Brain pericyte (primary cell): ENCODE results near the gene RHEB.
"Not testable (repeated sequence)": the region's sequence is repeated elsewhere in the genome, so short reads cannot be mapped to it uniquely, and the experiment has no call there.

Source experiments
- DNase-seq: peaks from one replicate; pipeline ENCODE4 v3.0.0-alpha.2; 2012; ENCODE audit warnings: low read depth, low spot score

Gene RHEB, protein sequence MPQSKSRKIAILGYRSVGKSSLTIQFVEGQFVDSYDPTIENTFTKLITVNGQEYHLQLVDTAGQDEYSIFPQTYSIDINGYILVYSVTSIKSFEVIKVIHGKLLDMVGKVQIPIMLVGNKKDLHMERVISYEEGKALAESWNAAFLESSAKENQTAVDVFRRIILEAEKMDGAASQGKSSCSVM

DNA sequence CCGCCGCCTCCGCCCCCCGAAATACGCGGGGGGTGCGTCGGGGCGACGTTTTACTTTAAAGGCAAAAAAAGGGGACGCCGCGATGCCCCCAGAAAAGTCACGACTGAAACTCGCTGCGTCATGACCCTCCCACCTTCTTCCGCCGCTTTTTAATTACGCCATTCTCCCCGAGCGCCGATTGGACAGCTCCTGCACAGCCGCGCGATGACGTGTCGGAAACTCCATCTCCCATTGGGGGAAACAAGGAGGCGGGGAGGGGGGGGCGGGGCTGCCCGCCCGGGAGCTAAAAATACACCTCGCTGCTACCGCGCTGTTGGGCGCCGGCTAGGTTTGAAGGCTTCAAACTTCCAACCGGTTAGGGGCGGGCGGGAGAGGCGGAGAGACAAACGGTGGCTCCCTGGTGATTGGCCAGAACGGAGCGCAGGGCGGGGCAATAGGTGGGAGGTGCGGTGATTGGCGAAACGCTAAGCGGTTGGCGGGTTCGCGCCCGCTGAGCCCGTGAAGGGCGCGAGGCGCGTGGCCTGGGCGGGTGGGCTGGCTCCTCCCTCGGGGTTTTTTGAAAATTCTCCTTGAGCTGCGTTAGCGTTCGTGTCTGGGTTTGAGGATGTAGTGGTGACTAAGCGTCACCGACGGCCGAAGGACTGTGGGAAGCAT is at the start of gene RHEB:
Gene RHEB (minus strand): TSS at position 131 of the 654 bp plus-strand sequence. CDS start 384 bp downstream, outside the sequence.
- DNase-seq, result peak; percentile 97

DNA sequence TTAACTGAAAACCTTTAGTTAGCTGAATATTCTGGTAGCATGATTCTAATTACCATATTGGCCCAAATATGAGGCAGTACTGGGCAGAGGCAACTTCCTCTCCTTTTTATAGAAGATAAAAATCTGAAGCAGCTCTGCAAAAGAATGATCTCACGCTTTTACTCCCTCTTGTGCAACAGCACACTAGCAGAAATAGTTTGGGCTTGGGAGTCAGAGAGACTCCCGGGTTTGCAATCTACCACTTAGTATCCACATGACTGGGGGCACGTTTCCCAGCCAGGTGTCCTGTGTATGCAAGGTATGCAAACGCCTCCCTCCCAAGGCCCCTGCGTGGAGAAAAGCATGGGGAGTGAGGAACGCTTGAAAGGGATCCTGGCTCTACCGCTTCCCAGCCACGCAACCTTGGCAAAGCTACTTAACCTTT is 47.2 kb upstream of the RHEB start:
- no peak for DNase-seq

DNA sequence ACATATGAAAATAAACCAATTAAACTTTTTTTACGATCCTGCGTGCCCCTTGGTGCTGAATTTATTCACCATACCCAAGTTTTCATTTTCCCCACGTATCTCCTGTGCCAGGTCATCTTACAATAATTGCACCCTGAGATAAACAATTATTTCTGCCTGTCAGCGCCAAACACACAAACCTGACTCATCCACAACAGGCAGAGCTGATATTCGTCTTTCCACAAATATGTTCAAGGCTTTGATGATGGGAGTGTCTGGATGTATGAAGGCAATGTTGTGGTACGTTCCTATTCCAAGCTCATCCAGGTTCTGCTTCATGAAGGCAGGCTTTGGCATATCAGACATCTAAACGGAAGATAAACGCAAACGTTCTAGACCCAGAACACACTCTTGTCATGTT is 45.8 kb upstream of the RHEB start:
- DNase-seq, result no peak

DNA sequence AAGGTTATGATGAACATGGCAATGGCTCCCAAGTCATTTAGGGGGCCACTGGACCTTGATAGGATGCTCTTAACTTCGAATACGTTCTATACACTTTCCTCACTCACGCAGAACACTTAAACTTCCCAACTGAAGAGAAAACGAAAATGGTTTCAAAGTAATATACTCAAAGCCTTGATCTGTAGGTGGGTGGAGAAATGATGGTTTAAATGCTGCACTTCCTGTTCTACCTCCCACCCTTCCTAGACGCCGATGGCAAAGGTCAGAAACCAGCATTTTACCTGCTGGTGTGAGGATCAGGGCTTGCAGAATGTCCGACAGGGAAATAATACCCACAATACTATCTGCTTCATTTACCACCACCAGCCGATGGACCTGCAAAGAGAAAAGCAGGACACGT is 40.5 kb upstream of the RHEB start:
- no peak for DNase-seq

DNA sequence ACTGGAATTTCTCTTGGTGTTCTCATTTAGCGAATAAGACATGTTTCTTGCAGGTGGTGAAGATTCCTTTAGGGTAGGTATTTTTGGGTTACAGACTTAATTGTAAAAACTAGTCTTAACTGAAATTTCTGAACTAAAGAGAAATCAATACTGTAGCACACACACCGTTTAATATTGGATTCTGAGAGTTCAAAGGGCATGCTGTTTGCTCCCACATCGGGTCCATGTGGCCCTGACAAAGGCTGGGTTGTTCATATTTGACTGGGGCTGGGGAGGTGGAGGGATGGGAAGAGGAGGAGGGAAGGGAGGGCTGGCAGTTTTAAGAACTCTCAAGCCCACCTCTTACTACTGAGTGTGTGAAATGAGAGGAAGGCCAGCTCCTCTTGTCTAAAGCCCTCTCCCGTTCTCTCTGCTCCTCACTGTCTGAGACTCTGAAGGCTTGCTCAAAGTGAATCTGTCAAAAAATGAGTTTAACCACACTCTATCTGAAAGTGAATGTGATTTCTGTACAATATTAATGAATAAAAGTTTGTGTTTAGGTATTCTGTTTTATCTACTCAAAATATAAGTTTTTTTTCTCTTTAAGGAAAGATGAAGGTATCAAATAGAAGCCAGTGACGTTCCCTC is 40.0 kb upstream of the RHEB start:
- no peak for DNase-seq

DNA sequence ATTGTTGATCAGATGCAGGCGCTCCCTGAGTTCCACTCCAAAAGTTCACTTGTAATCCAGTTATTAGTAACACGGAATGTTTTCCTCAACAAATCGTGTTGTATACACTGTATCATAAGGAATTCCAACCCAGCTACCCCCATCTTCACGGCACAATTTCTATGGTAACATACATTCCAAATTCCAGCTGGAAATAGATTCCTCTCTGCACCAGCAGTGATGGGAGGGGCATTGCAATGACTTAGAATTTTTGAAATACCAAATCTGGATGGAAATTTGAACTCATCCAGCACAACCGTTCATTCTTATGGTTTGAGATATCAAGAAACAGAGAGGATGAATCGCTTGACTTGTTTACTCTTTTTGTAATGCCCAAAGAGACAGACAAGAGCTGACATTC is 38.9 kb upstream of the RHEB start:
- no peak for DNase-seq

DNA sequence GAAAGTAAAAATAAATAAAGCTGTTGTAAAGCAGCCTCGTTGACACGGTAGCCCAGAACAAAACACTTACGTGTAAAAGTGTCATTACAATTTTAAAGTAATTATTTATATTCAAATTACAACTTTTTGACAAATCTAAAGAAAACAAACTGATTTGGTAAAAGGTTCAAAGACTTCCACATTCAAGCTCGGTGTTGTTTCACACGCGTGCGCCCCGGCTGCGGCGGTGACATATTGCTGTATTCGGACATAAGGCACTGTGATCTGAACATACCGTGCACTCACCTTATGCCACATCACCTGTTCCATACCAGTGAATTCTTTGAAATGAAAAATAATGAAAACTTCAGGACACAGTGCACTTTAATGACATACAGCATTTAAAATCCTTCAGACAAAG is 36.9 kb upstream of the RHEB start:
- DNase-seq, result no peak

DNA sequence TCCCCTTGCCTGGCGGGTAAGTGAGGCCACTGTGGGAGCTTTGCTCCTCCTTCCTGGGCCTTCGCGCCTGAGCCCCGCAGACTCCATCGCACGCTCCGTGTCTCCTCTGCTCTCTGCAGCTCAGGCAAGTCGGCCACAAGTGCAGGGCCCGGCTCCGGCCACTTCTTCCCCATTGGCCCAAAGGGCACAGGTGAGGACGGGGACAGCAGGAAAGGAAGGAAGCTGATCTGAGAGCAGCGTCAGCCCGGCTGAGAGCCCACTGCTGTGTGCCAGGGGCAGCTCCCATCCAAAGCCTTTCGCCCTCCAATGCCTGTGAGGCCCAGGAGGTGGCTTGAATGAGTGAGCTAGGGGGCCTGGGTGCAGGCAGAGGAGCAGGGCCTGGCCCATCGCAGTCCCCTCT is 33.7 kb upstream of the RHEB start:
- DNase-seq, result no peak

DNA sequence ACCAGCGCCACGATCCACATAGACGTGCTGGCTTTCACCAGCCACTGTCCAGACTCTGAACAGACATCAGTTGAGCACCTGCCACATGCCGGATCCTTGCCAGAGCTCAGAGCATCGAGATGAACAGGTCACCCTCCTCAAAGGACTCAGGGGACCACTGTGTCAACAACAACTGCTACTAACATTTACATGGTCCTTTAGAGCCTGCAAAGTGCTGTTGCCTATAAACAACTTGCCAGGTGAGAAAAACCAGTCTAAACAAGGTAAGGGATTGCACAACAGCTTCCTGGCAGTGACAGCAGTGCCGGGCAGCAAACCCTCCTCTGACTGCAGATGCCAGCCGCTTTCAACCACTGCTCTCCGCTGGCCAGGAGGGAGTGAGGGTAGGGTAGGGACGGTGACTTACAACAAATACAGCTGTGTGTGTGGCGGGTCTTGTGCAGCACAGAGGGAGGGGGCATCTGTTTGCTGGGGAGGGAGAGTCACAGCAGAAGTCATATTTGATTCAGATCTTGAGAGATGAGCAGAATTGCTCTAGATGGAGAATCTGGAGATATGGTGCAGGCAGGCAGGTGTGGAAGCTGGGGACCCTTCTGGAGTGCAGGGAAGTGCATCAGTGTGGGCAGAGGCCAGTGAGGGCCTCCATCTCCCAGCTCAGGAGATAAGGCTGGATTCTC is 32.8 kb upstream of the RHEB start:
- no peak for DNase-seq

DNA sequence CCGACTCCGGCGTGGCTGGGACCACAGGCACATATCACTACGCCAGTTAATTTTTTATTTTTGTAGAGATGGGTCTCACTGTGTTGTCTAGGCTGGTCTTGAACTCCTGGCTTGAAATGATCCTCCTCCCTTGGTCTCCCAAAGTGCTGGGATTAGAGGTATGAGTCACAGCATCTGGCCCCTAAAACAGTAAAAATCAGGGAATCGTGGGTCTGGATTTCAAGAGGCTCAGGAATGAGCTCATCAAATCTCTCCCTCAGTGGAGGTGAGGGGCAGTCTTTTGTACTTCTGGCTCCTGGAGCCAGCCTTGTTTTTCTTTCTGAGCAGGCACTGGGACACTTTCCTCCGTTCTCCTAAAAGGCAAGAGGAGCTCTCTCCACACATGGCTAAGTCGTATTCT is 32.1 kb upstream of the RHEB start:
- no peak for DNase-seq

DNA sequence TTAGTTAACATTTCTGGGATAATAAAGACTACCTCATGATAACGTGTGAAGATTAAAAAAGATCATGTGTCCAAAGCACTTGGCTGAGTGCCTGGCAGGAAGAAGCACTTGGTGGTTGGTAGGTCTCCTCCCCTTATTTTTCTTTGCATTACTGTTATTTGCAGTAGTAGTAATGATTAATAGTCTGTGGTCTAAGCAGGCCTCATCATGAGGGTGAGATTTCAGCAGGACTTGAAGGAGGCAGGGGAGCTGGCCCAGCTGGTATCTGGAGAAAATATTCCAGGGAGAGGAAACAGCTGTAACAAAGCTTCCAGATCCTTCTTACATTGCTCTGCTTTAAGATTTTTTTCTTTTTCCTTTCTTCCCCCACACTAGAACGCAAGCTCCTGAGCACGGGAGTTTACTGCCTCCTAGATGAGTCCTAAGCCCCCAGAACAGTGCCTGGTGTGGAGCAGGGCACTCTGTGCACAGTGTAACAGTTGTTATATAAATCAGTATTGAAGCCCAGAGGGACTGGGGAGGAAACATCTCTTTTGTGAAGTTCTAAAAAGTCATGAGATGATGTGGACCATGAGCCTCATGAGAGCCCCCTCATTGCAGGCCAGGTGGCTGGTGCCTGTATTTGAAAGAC is 31.1 kb upstream of the RHEB start:
- no peak for DNase-seq

DNA sequence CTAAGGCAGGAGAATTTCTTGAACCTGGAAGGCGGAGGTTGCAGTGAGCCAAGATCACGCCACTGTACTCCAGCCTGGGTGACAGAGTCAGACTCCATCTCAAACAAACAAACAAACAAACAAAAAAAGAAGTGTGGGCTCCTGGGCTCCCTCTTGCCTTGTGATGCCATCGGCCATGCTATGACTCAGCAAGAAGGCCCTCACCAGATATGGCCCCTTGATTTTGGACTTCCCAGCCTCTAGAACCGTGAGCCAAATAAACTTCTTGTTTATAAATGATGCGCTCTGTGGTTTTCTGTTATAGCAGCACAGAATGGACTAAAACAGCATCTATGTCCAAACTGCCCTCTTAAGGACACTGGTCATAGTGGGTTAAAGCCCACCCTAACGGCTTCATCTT is 29.9 kb upstream of the RHEB start:
- DNase-seq, result no peak

DNA sequence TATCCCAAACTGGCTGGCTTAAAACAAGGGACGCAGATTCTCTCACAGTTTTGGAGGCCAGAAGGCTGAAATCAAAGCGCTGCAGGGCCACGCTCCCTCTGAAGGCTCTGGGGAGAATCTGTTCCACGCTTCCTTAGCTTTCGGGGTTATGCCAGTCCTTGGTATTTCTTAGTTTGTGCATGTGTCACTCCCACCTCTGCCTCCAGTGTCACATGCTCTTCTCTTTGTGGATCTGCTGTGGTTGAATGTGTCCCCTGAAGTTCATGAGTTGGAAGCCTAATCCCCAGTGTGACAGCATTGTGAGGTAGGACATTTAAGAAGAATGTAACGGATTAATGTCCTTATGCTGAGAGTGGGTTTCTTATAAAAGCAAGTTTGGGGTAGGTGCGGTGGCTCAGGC is 29.4 kb upstream of the RHEB start:
- DNase-seq, result no peak

DNA sequence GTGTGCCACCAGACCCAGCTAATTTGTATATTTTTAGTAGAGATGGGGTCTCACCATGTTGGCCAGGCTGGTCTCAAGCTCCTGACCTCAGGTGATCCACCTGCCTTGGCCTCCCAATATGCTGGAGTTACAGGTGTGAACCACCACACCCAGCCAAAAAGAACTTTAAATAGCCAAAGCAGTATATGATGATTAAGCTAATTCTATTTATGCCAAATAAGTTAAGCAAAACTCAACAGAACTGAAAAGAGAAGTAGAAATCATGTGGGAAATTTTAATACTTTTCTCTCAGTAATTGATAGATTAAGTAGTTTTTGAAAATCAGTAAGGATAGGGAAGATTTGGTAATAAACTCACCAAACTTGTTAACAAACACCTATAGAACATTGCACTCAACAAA is 24.5 kb upstream of the RHEB start:
- DNase-seq, result no peak

DNA sequence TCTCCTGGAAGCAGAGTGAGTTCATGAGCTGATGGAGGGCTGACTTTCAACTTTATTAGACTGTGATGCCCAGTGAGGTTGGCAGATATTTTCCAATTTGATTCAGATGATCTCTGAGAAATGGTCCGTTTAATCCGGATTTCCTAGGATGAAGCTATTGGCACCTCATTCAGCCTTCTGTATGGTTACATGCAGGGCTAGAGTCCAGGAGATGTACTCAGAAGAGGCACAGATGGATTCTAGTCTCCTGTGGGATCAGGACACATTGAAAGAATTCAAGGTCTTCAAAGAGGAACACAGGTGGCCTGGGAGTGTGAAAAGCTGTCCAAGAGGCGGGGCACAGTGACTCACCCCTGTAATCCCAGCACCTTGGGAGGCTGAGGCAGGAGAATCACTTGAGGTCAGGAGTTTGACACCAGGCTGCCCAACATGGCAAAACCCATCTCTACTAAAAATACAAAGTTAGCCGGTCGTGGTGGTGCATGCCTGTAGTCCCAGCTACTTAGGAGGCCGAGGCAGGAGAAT is 23.0 kb upstream of the RHEB start:
- no peak for DNase-seq

DNA sequence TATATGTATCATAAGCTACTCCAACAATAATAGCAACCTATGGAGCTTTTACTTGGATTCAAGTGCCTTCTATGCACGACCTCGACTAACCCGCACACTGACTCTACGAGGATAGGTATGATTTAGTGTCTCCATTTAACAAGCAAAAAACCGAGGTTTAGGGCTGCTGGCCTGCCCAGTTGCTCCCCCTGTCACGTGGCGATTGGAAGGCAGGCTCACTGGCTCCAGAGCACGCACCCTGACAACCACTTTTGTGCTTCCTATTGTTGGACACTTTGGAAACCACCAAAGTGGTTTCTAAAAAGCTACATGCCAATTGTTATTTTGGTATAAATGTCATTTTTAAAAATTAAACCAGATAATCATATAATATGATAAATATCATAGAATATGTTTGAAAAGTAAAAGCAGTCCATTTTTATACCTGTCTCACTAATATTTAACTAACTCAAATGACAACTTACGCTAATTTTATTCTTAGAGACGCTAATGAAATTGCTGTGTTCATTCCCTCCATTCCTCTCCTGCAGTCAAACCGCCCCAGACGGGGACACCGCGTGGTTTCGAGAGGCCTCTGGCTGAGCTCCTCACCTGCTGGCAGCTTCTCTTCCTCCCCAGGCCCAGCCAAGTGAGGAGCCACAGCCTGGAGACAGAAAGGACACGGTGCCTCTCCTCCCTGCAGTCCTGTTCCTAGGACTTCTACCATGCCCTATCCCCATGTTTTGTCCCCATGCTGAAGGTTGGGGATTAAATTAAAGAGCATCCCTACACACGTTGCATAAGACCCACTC is 22.2 kb upstream of the RHEB start:
- DNase-seq, result no peak

DNA sequence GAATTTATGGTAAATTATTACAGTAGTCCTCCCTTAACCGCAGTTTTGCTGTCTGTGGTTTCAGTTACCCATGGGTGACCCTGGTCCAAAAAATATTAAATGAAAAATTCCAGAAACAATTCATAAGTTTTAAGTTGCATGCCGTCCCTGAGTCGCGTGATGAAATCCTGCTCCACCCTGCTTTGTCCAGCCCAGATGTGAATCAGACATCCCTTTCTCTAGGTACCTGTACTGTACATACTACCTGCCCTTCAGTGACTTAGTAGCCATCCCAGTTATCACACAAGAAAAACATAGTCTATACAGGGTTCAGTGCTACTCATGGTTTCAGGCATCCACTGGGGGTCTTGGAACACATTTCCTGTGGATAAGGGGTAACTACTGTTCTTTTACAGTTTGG is 20.5 kb upstream of the RHEB start:
- no peak for DNase-seq

DNA sequence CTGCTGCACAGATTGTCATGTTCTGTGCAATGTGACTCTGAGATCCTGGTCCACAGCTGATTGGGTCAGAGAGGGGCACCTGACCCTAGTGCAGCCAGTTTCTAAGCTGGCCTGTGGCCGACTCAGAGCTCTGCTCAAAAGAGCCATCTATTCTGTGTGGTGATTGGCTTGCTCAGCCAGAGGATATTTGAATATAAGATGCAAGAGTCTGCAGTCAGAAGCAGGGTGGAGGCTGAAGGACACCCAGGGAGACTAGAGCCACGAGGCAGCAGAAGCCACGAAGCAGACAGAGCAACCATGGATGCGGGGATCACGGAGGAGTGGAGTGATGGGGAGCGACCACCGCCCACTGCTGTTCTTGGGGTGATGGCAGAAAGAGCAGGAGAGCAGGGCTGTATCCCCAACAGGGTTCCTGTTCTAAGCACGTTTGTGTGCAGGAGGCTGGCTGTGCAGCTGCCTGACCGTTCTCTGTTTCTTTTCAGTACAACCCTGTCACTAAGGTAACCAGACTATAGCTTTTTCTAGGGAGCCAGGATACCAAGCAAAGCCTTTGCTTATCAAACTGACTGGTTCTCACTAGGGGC is 19.5 kb upstream of the RHEB start:
- no peak for DNase-seq

DNA sequence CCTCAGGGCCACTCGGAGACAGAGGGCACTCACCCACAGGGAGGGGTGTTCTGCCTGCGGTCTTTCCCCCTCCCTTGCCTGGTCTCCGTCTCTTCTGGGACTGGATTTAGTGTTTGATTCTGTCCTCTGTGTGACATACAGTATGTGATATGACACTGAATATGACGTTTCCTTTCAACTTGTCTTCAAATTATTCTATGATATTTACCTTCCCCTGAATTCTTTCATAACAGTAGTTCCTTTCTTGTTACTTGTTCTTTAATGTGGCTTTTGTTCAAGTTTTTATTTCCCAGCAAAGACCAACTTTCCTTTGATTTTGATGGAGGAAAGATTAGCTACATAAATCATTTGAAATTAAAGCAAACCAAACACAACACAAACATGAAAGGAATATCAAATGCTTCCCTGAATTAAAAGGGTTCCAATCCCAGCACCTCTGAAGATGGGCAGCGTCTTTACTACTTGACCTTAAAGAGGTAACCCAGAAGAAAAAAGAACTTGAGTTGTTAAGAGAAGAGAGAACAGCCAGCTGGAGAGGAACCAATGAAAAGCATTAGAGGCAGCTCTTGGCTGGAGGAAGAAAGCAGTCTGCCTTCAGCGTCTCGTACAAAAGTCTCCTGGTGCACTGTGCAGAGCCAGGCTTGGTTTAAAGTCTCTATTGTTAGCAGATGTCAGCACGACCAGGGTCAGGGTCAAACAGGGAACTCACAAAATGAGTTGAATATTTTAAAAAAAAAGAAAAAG is 18.3 kb upstream of the RHEB start:
- DNase-seq, result no peak

DNA sequence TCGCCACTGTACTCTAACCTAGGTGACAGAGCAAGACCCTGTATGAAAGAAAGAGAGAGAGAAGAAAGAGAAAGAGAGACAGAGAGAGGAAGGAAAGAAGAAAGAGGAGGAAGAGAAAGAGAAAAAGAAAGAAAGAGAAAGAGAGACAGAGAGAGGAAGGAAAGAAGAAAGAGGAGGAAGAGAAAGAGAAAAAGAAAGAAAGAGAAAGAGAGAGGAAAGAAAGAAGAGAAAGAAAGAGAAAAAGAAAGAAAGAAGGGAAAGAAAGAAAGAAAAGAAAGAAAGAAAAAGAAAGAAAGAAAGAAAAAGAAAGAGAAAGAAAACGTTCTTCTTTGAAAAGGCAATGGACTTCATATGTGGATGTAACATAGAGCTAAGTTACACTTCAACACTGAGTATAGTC is 16.5 kb upstream of the RHEB start:
- not testable (repeated sequence) for DNase-seq
